Ovary (tissue), 3 donors: Measurements from ENCODE around the gene GFRA1.

ENCODE experiments used
- EP300 ChIP-seq: sonication (generic); formaldehyde crosslinking; IDR thresholded peaks from one replicate; pipeline ENCODE4 v1.6.1; 2017; ENCODE audit warnings: antibody characterized with exemption
- POLR2A ChIP-seq: fragments of 450-650 bp; IDR thresholded peaks from one replicate; pipeline ENCODE4 v1.6.1; 2017; ENCODE audit warnings: antibody characterized with exemption, mild to moderate bottlenecking, moderate library complexity
- TF ChIP-seq, protein P1 (sequence below), 3 donors: fragments of 450-650 bp in 2 of 3; fragments of 200-600 bp in 1 of 3; IDR thresholded peaks; one replicate each; pipeline versions ENCODE4 v1.5.1 to v1.8.0; 2016 to 2022; ENCODE audit warnings: antibody characterized with exemption in 3 of 3, mild to moderate bottlenecking in 1 of 3
- donor health status: DM: no; HTN: no; CAD: no.

DNA sequence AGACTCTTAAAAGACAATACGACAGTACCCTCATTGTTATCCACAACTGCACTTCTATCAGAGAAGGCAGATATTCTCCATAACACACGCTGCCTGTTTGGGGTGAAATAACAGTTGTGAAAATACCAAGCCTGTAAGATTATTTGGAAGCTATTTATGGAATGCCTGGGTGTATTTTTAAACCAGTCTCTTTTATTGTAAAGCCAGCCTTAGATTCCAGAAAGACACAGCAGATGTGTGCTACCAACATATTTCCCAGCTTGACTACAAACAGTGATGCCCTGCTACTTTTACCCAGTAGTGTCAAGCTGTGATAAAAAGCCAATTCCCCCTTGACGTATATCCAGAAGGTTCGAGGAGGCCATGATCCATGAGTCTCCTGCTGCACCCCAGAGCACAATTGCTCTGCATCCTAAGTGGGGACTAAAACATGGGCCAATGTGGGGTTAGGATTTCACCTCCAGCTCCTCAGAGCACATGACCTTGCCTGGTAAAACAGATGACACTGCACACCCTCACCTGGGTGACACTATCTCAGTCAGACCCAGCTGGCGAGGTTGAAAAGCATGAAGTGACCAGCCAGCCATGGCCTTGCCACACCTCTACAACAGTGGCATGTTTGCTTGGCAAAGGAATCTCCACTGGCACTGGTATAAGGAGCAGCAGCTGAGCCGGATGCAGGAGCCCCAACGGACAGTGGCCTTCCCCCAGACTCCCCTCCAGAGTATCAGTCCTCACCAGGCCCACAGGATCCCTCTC lies 62.2 kb downstream of the GFRA1 start:
- TF ChIP-seq, protein P1, sequence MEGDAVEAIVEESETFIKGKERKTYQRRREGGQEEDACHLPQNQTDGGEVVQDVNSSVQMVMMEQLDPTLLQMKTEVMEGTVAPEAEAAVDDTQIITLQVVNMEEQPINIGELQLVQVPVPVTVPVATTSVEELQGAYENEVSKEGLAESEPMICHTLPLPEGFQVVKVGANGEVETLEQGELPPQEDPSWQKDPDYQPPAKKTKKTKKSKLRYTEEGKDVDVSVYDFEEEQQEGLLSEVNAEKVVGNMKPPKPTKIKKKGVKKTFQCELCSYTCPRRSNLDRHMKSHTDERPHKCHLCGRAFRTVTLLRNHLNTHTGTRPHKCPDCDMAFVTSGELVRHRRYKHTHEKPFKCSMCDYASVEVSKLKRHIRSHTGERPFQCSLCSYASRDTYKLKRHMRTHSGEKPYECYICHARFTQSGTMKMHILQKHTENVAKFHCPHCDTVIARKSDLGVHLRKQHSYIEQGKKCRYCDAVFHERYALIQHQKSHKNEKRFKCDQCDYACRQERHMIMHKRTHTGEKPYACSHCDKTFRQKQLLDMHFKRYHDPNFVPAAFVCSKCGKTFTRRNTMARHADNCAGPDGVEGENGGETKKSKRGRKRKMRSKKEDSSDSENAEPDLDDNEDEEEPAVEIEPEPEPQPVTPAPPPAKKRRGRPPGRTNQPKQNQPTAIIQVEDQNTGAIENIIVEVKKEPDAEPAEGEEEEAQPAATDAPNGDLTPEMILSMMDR (IDR thresholded peaks at IDR 0.05) = no peak
- TF ChIP-seq POLR2A = no peak
- no peak for TF ChIP-seq EP300
